ENCODE data around the gene HOXC5.

Gene HOXC5

GRCh38 chr12:54046809-54047159, 13.9 kb downstream of the HOXC5 start:
- Histone ChIP-seq H3K4me3 (ENCODE audit: low read depth, low read length) (peak overlapping the region; percentile 21; the same call in 1 of the 2 replicates), H3K36me3 (ENCODE audit: control insufficient read depth, insufficient read depth, low read length) (no peaks in the 10 kb centered on the region), H3K4me1 (ENCODE audit: control insufficient read depth, insufficient read depth, low read length) (peaks cover 20% of the 10 kb centered on the region), H3K9me3 (ENCODE audit: control insufficient read depth, insufficient read depth, low read depth, low read length) (no peaks in the 10 kb centered on the region), H3K9ac (ENCODE audit: low read length) (peak overlapping the region; percentile 71), H3K27ac (ENCODE audit: low read depth, low read length) (no peak overlapping the region), H3K27me3 (ENCODE audit: control insufficient read depth, insufficient read depth, low read length) (peaks cover 100% of the 10 kb centered on the region)

GRCh38 chr12:54047160-54047963, 14.5 kb downstream of the HOXC5 start:
- Histone ChIP-seq H3K9me3 (ENCODE audit: control insufficient read depth, insufficient read depth, low read depth, low read length) (no peaks in the 10 kb centered on the region), H3K27me3 (ENCODE audit: control insufficient read depth, insufficient read depth, low read length) (peaks cover 100% of the 10 kb centered on the region), H3K4me3 (ENCODE audit: low read depth, low read length) (peak overlapping the region; percentile 21; the same call in 1 of the 2 replicates), H3K27ac (ENCODE audit: low read depth, low read length) (no peak overlapping the region), H3K36me3 (ENCODE audit: control insufficient read depth, insufficient read depth, low read length) (no peaks in the 10 kb centered on the region), H3K4me1 (ENCODE audit: control insufficient read depth, insufficient read depth, low read length) (peaks cover 25% of the 10 kb centered on the region), H3K9ac (ENCODE audit: low read length) (peak overlapping the region; percentile 71)

GRCh38 chr12:54047964-54048303, 15.1 kb downstream of the HOXC5 start:
- Histone ChIP-seq H3K27ac (ENCODE audit: low read depth, low read length) (no peak overlapping the region), H3K9ac (ENCODE audit: low read length) (peak overlapping the region; percentile 71), H3K4me3 (ENCODE audit: low read depth, low read length) (no peak overlapping the region; the same call in 1 of the 2 replicates), H3K36me3 (ENCODE audit: control insufficient read depth, insufficient read depth, low read length) (no peaks in the 10 kb centered on the region), H3K9me3 (ENCODE audit: control insufficient read depth, insufficient read depth, low read depth, low read length) (no peaks in the 10 kb centered on the region), H3K27me3 (ENCODE audit: control insufficient read depth, insufficient read depth, low read length) (peaks cover 100% of the 10 kb centered on the region), H3K4me1 (ENCODE audit: control insufficient read depth, insufficient read depth, low read length) (peaks cover 30% of the 10 kb centered on the region)

DNA sequence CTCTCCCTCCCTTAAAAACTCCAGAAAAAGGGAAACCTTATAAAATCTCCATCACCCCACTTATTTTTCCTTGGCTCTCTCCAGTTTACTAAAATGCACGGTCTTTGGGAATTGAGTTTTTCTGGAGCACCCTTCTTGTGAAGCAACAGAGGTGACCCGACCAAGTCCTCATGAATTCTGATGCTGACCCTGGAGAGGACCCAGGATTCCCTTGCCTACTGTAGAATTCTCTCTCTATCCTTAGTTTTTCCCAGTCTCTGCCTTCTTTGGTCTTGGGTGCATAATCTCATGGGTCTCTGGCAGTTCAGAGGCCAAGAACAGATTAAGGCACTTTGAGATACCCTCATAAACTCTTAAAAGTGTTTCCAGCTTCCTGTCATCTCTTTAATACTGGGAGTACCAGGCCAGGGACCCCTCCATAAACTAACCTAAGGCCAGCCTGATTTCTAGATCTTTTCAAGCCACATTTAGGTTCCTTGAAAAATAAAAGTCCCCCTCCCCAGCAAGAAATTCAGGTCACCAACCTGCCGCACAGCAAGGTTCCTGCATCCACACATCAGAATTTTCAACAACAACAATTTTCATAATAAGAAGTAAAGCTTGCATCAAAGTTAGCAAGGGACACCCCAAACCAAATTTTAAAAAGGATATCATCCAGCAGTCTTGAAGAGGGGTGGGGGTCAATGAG, 15.7 kb downstream of the HOXC5 start:
- Histone ChIP-seq H3K4me1 (ENCODE audit: control insufficient read depth, insufficient read depth, low read length) (peaks cover 33% of the 10 kb centered on the region), H3K27ac (ENCODE audit: low read depth, low read length) (no peak overlapping the region), H3K36me3 (ENCODE audit: control insufficient read depth, insufficient read depth, low read length) (no peaks in the 10 kb centered on the region), H3K4me3 (ENCODE audit: low read depth, low read length) (no peak overlapping the region), H3K27me3 (ENCODE audit: control insufficient read depth, insufficient read depth, low read length) (peaks cover 100% of the 10 kb centered on the region), H3K9me3 (ENCODE audit: control insufficient read depth, insufficient read depth, low read depth, low read length) (no peaks in the 10 kb centered on the region), H3K9ac (ENCODE audit: low read length) (no peak overlapping the region)

DNA sequence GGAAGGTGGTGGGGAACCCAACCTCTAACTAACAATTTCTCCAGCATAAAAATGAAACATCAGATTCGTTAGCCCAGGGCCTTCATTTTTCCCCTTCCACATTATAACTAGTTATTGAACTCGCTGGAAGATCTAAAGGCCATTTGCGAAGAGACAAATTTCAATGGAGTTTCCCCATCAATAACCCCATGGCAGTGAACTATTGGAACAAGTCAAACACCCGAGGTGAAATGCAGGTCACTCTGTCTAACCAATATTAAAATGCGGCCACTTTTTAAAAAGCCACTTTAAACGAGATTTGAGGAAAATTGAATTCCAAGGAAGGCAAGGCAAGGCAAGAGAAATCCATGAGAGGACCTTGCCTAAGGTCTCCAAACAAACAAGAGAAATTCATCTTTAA, 16.3 kb downstream of the HOXC5 start:
- Histone ChIP-seq H3K27me3 (ENCODE audit: control insufficient read depth, insufficient read depth, low read length) (peaks cover 100% of the 10 kb centered on the region), H3K4me3 (ENCODE audit: low read depth, low read length) (no peak overlapping the region), H3K9me3 (ENCODE audit: control insufficient read depth, insufficient read depth, low read depth, low read length) (no peaks in the 10 kb centered on the region), H3K27ac (ENCODE audit: low read depth, low read length) (no peak overlapping the region), H3K9ac (ENCODE audit: low read length) (no peak overlapping the region), H3K4me1 (ENCODE audit: control insufficient read depth, insufficient read depth, low read length) (peaks cover 37% of the 10 kb centered on the region), H3K36me3 (ENCODE audit: control insufficient read depth, insufficient read depth, low read length) (no peaks in the 10 kb centered on the region)

DNA sequence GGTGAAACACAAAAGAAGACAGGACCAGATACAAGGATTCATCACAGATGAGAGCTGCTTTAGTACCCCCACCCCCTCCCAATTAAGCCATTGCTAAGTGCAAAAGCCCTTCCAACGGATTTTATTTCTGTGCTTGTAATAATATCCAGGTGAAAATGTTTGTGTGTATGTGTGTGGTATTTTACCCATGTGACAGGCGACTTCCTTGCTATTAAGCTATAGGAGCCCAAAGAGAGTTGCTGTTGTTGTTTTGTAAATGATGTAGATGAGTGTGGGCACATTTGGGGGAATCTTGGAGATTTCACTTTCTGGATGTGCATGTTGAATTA, 17.6 kb downstream of the HOXC5 start:
- H3K4me1 ChIP-seq (ENCODE audit: control insufficient read depth, insufficient read depth, low read length) = peaks cover 41% of the 10 kb centered on the region
- H3K27ac ChIP-seq (ENCODE audit: low read depth, low read length) = no peak overlapping the region

DNA sequence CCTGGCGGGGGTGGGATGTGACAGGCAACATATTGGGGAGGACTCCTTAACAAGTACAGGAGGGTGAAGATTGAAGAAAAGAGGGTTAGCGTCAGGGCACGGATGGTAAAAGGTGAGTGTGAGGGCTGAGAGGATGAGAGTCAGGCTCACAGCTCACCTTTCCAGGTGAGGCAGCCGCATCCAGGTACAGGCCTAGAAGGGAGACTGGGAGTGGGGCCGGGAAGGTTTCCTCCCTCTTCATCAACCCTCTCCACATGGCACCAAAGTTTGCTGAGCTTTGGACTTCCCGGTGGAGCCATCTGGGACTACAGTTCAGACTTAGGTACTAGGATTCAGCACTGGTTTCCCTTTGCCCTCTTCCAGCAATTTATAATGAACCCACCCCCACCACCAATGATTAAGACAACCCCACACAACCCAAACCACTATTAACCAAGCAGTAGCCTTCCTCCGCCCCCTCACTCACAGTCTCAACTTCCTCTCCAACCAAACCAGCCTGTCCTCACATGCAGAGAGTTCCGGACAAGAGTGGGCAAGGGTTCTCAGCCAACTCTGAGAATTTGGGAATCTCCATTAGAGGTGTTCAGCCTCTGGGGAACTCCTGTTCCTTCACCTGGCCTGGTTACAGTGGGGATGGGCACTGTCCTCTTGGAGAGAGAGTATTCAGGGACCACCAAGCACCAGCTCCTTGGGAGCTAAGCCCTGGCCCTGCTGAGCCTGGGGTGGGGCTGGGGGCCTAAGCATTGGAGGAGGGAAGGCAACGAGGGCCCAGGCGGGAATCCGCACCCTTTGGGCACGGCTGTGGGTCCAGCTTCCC, 18.4 kb downstream of the HOXC5 start:
- Histone ChIP-seq H3K27ac (ENCODE audit: low read depth, low read length) (no peak overlapping the region), H3K27me3 (ENCODE audit: control insufficient read depth, insufficient read depth, low read length) (peaks cover 99% of the 10 kb centered on the region), H3K4me1 (ENCODE audit: control insufficient read depth, insufficient read depth, low read length) (peaks cover 46% of the 10 kb centered on the region), H3K36me3 (ENCODE audit: control insufficient read depth, insufficient read depth, low read length) (no peaks in the 10 kb centered on the region), H3K4me3 (ENCODE audit: low read depth, low read length) (no peak overlapping the region), H3K9me3 (ENCODE audit: control insufficient read depth, insufficient read depth, low read depth, low read length) (no peaks in the 10 kb centered on the region), H3K9ac (ENCODE audit: low read length) (peak overlapping the region; percentile 15)

More for the DNA sequence above, 17.6 kb downstream of the HOXC5 start:
- H3K9me3 ChIP-seq (ENCODE audit: control insufficient read depth, insufficient read depth, low read depth, low read length) = no peaks in the 10 kb centered on the region
- peaks cover 99% of the 10 kb centered on the region for H3K27me3 ChIP-seq (ENCODE audit: control insufficient read depth, insufficient read depth, low read length)
- H3K9ac ChIP-seq (ENCODE audit: low read length) = no peak overlapping the region
- no peaks in the 10 kb centered on the region for H3K36me3 ChIP-seq (ENCODE audit: control insufficient read depth, insufficient read depth, low read length)
- no peak overlapping the region for H3K4me3 ChIP-seq (ENCODE audit: low read depth, low read length)

DNA sequence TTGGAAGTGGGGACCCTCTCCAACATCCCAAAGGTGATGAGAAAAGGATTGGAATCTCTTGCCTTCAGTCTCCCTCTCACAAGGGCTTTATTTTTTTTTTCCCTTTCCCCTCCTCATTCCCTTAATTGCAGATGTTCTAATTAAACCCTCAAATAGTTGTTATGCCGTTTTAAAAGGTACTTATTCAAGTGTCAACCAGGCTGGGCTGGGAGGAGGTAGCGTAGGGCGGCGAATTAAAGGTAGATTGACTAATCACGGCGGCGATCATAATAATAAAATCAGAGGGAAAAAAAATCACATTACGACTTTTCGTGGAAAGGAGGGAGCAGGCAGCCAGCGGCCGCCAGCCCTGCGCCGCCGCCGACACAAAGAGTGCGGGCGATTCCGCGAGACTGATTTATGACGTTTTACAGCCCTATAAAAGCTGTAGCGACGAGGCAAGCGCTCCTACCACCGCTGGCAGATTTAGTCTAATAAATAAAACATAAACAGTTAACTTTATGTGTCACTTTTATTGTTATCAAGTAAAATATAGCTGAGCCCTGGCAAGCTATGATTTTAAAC, 19.1 kb downstream of the HOXC5 start:
- Histone ChIP-seq H3K4me1 (ENCODE audit: control insufficient read depth, insufficient read depth, low read length) (peaks cover 43% of the 10 kb centered on the region), H3K4me3 (ENCODE audit: low read depth, low read length) (peak overlapping the region; percentile 49; the same call in 1 of the 2 replicates), H3K27me3 (ENCODE audit: control insufficient read depth, insufficient read depth, low read length) (peaks cover 99% of the 10 kb centered on the region), H3K9ac (ENCODE audit: low read length) (peak overlapping the region; percentile 15), H3K9me3 (ENCODE audit: control insufficient read depth, insufficient read depth, low read depth, low read length) (no peaks in the 10 kb centered on the region), H3K36me3 (ENCODE audit: control insufficient read depth, insufficient read depth, low read length) (no peaks in the 10 kb centered on the region), H3K27ac (ENCODE audit: low read depth, low read length) (no peak overlapping the region)

- Histone ChIP-seq H3K9ac (ENCODE audit: low read length) (peak overlapping the region; percentile 16), H3K4me1 (ENCODE audit: control insufficient read depth, insufficient read depth, low read length) (peaks cover 45% of the 10 kb centered on the region)
Observed at GRCh38 chr12:54052438-54053002, 19.7 kb downstream of the HOXC5 start.

GRCh38 chr12:54053003-54053750, 20.3 kb downstream of the HOXC5 start:
- peaks cover 99% of the 10 kb centered on the region for H3K27me3 ChIP-seq (ENCODE audit: control insufficient read depth, insufficient read depth, low read length)
- H3K9me3 ChIP-seq (ENCODE audit: control insufficient read depth, insufficient read depth, low read depth, low read length) = no peaks in the 10 kb centered on the region
- H3K9ac ChIP-seq (ENCODE audit: low read length) = peak overlapping the region; percentile 16
- no peak overlapping the region for H3K27ac ChIP-seq (ENCODE audit: low read depth, low read length)
- peaks cover 46% of the 10 kb centered on the region for H3K4me1 ChIP-seq (ENCODE audit: control insufficient read depth, insufficient read depth, low read length)
- peak overlapping the region; percentile 49 for H3K4me3 ChIP-seq (ENCODE audit: low read depth, low read length)
- H3K36me3 ChIP-seq (ENCODE audit: control insufficient read depth, insufficient read depth, low read length) = no peaks in the 10 kb centered on the region

More at GRCh38 chr12:54052438-54053002, 19.7 kb downstream of the HOXC5 start:
- H3K9me3 ChIP-seq (ENCODE audit: control insufficient read depth, insufficient read depth, low read depth, low read length) = no peaks in the 10 kb centered on the region
- no peak overlapping the region for H3K27ac ChIP-seq (ENCODE audit: low read depth, low read length)
- H3K36me3 ChIP-seq (ENCODE audit: control insufficient read depth, insufficient read depth, low read length) = no peaks in the 10 kb centered on the region
- peaks cover 99% of the 10 kb centered on the region for H3K27me3 ChIP-seq (ENCODE audit: control insufficient read depth, insufficient read depth, low read length)
- H3K4me3 ChIP-seq (ENCODE audit: low read depth, low read length) = peak overlapping the region; percentile 49
